Osteoblast (primary cell): ENCODE data around the gene UBASH3A. TPM values are rescaled to one million over a fixed set of nuclear protein-coding genes. Genes with fewer than 3 reads are reported as not detected.

Experiments
- DNase-seq: peaks from one replicate; pipeline ENCODE4 v3.0.0; 2011; ENCODE audit warnings: low spot score, mixed read lengths; ENCODE audit not compliant: insufficient read length; ENCODE audit errors: missing footprints
- H2AFZ ChIP-seq: 2 replicates; pipeline ENCODE4 v1.6.0; 2011; ENCODE audit warnings: mild to moderate bottlenecking, low read length
- H3K27ac ChIP-seq: 2 replicates; pipeline ENCODE4 v1.5.1; 2011; ENCODE audit warnings: mild to moderate bottlenecking, low read depth, low read length, moderate library complexity
- H3K27me3 ChIP-seq: 2 replicates; pipeline ENCODE4 v1.6.0; 2012; ENCODE audit warnings: mild to moderate bottlenecking, control low read depth, inconsistent platforms, low read length, moderate library complexity; ENCODE audit not compliant: insufficient read depth
- H3K36me3 ChIP-seq: 2 replicates; pipeline ENCODE4 v1.5.1; 2011; ENCODE audit warnings: mild to moderate bottlenecking, low read length, control low read depth, moderate library complexity; ENCODE audit not compliant: insufficient read depth
- H3K4me1 ChIP-seq: 2 replicates; pipeline ENCODE4 v1.5.1; 2011; ENCODE audit warnings: mild to moderate bottlenecking, low read length, control low read depth, moderate library complexity; ENCODE audit not compliant: insufficient read depth
- H3K4me2 ChIP-seq: 2 replicates; pipeline ENCODE4 v1.6.0; 2011; ENCODE audit warnings: mild to moderate bottlenecking, low read length; ENCODE audit not compliant: insufficient read depth
- H3K4me3 ChIP-seq: fragments of 200-600 bp; sonication (generic); 3 replicates; pipeline ENCODE4 v1.5.1; 2012; ENCODE audit warnings: mild to moderate bottlenecking, low read length, inconsistent platforms; ENCODE audit not compliant: insufficient read depth
- H3K79me2 ChIP-seq: 2 replicates; pipeline ENCODE4 v1.6.0; 2012; ENCODE audit warnings: mild to moderate bottlenecking, low read length, control low read depth, inconsistent platforms; ENCODE audit not compliant: insufficient read depth
- H3K9me3 ChIP-seq: 2 replicates; pipeline ENCODE4 v1.5.1; 2011; ENCODE audit warnings: low read depth, low read length, control low read depth
- H4K20me1 ChIP-seq: 2 replicates; pipeline ENCODE4 v1.6.0; 2012; ENCODE audit warnings: mild to moderate bottlenecking, low read length, control low read depth; ENCODE audit not compliant: insufficient read depth
- total RNA-seq: library from RNA; depleted of rRNA; stranded (reverse); fragments of >200 nt; gene quantifications from 2 replicates; pipeline ENCODE4 v1.2.3, GENCODE V29; 2012
- TF ChIP-seq, protein P1 (sequence below): IDR thresholded peaks from 2 replicates; pipeline ENCODE4 v1.5.1; 2011; ENCODE audit warnings: mild to moderate bottlenecking, low read depth, low read length, moderate library complexity; ENCODE audit errors: extremely low read depth

The UBASH3A gene
- total RNA-seq, 1 donor = not detected

DNA sequence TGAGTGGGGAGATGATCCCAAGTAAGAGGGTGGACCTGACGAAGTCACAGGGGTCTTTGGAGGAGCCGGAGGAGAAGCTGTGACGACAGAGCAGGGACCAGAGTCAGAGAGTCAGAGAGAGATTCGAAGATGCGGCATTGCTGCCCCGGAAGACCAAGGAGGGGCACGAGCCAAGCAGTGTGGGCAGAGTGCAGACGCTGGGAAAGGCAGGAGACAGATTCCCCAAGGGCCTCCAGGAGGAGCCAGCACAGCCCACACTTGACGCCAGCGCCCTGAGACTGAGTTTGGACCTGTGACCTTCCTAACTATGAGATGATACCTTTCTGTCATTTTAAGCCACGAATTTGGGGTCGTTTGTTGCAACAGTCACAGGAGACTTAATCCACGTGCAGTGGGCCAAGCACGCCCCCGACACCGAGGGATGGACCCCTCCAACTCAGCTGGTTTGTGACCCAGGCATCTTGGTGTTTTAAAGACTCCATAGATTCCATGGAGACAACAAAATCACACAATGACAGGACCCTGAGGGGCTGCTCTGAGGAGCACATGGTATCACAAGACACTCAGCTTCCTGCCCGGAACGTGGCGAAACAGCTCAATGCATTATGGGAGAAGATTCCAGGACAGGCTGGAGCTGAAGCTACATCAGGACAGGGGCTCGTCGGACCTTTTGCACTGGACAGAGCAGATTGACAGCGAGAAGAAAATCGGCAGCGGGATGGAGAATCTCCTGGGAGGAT, 26.3 kb upstream of the UBASH3A start:
- Histone ChIP-seq H3K79me2 (no peaks in the 10 kb centered on the region), H3K4me2 (no peak overlapping the region), H3K36me3 (no peaks in the 10 kb centered on the region), H3K4me3 (no peak overlapping the region), H3K9me3 (no peaks in the 10 kb centered on the region), H3K4me1 (no peaks in the 10 kb centered on the region), H2AFZ (no peak overlapping the region), H4K20me1 (no peaks in the 10 kb centered on the region), H3K27me3 (no peaks in the 10 kb centered on the region), H3K27ac (no peak overlapping the region)
- TF ChIP-seq, protein P1, sequence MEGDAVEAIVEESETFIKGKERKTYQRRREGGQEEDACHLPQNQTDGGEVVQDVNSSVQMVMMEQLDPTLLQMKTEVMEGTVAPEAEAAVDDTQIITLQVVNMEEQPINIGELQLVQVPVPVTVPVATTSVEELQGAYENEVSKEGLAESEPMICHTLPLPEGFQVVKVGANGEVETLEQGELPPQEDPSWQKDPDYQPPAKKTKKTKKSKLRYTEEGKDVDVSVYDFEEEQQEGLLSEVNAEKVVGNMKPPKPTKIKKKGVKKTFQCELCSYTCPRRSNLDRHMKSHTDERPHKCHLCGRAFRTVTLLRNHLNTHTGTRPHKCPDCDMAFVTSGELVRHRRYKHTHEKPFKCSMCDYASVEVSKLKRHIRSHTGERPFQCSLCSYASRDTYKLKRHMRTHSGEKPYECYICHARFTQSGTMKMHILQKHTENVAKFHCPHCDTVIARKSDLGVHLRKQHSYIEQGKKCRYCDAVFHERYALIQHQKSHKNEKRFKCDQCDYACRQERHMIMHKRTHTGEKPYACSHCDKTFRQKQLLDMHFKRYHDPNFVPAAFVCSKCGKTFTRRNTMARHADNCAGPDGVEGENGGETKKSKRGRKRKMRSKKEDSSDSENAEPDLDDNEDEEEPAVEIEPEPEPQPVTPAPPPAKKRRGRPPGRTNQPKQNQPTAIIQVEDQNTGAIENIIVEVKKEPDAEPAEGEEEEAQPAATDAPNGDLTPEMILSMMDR = no peak
- DNase-seq = peak; percentile 79

DNA sequence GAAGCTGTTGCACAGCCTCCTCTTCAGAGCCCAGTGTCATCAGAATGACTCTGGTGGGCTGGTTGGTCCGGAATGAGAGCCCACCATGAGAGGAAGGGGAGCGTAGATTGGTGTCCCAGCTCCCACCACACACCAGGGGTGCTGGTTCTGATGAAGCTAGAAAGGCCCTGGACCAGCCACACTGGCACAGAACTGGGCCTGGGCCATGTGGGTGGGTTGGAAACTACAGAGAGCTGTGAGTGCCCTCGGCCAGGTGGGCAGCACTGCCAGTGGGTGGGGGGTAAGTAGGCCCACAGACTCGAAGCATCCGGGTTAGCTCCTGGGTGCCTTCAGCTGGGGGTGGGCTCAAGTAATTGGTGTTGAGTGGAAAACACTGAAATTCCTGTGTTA, 25.8 kb upstream of the UBASH3A start:
- TF ChIP-seq, protein P1 = no peak
- Histone ChIP-seq H3K27ac (no peak overlapping the region), H3K4me3 (no peak overlapping the region), H3K27me3 (no peaks in the 10 kb centered on the region), H3K4me1 (no peaks in the 10 kb centered on the region), H3K36me3 (no peaks in the 10 kb centered on the region), H2AFZ (no peak overlapping the region), H3K4me2 (no peak overlapping the region), H4K20me1 (no peaks in the 10 kb centered on the region), H3K9me3 (no peaks in the 10 kb centered on the region), H3K79me2 (no peaks in the 10 kb centered on the region)
- no peak for DNase-seq

DNA sequence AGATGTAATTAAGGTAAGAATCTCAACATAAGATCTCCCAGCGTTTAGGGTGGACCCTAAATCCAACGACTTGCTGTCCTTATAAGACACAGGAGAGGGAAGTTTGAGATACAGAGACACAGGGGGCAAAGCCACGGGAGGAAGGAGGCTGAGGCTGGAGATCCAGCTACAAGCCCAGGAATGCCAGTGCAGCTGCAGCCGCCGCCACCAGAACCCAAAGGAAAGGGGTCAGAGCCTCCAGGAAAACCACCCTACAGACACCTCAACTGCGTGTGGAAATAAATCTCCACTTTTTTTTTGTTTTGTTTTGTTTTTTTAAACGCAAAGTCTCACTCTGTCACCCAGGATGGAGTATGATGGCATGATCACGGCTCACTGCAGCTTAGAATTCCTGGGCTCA, 25.3 kb upstream of the UBASH3A start:
- TF ChIP-seq, protein P1 = no peak

DNA sequence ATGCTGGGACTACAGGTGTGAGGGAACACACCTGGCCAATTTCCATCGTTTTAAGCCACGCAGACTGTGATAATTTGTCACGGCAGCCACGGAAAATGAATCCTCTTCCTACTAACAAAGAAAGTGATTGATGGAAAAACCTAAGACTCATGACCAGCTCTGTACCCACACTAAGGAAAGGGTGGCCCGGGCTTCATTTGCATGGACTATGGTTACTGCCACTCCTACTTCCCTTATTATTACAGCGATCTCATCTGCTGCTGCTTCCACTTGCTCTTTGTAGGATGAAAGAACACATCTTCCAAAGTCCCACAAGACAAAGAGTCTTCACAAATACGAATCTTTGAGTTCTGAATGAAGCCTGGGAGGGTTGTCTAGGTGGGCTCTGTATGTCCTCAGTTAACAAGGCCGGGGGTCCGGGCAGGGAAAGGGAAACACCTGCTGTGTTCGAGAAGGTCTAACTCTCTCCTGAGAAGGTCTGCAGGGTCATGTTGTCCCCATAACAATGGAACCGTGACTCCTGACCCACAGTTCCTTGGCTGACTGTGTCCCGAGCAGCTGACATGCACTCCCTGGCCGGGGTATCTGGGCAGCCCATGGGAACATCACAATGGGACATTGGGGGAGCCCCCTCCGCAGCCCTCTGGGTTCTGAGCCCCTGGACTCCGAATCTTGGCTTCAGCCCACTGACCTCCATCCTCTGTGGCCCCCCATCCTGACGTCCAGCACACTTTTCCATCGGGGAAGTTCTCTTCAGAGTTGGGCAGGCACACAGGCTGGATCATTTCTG, 24.1 kb upstream of the UBASH3A start:
- Histone ChIP-seq H3K4me3 (no peak overlapping the region), H3K36me3 (no peaks in the 10 kb centered on the region), H3K4me2 (no peak overlapping the region), H3K27ac (no peak overlapping the region), H3K79me2 (no peaks in the 10 kb centered on the region), H3K9me3 (no peaks in the 10 kb centered on the region), H4K20me1 (no peaks in the 10 kb centered on the region), H2AFZ (no peak overlapping the region), H3K4me1 (no peaks in the 10 kb centered on the region), H3K27me3 (no peaks in the 10 kb centered on the region)
- TF ChIP-seq, protein P1 = no peak
- no peak for DNase-seq

More for the DNA sequence above, 25.3 kb upstream of the UBASH3A start:
- H3K27ac ChIP-seq = no peak overlapping the region
- H3K36me3 ChIP-seq = no peaks in the 10 kb centered on the region
- no peak overlapping the region for H2AFZ ChIP-seq
- DNase-seq = peak; percentile 65
- H3K9me3 ChIP-seq = no peaks in the 10 kb centered on the region
- no peaks in the 10 kb centered on the region for H3K4me1 ChIP-seq
- H3K4me2 ChIP-seq = no peak overlapping the region
- H3K79me2 ChIP-seq = no peaks in the 10 kb centered on the region
- H4K20me1 ChIP-seq = no peaks in the 10 kb centered on the region
- no peak overlapping the region for H3K4me3 ChIP-seq
- H3K27me3 ChIP-seq = no peaks in the 10 kb centered on the region
